ENCODE data around the gene GNPNAT1. TPM values are rescaled to one million over a fixed set of nuclear protein-coding genes. Genes with fewer than 3 reads are reported as not detected.

The GNPNAT1 gene
- total RNA-seq, 3 donors from 2014 or later, result 13.1 to 21.2 (median 18.7) TPM

GRCh38 chr14:52759145-52759544 lies 32.3 kb downstream of the GNPNAT1 start:
- intact Hi-C loops (cut with DNase I; ENCODE audit: low total_unique reads), result no loop called here
- Histone ChIP-seq H3K4me1 (no peaks in the 10 kb centered on the region), H3K4me3 (no peak overlapping the region), H3K27me3 (no peaks in the 10 kb centered on the region), H3K9me3 (no peaks in the 10 kb centered on the region), H3K27ac (no peak overlapping the region), H3K36me3 (no peaks in the 10 kb centered on the region)
- TF ChIP-seq POLR2AphosphoS5 (IDR thresholded peaks at IDR 0.05) (no peak), POLR2A (IDR thresholded peaks at IDR 0.05) (no peak)
- TF ChIP-seq, protein P1, sequence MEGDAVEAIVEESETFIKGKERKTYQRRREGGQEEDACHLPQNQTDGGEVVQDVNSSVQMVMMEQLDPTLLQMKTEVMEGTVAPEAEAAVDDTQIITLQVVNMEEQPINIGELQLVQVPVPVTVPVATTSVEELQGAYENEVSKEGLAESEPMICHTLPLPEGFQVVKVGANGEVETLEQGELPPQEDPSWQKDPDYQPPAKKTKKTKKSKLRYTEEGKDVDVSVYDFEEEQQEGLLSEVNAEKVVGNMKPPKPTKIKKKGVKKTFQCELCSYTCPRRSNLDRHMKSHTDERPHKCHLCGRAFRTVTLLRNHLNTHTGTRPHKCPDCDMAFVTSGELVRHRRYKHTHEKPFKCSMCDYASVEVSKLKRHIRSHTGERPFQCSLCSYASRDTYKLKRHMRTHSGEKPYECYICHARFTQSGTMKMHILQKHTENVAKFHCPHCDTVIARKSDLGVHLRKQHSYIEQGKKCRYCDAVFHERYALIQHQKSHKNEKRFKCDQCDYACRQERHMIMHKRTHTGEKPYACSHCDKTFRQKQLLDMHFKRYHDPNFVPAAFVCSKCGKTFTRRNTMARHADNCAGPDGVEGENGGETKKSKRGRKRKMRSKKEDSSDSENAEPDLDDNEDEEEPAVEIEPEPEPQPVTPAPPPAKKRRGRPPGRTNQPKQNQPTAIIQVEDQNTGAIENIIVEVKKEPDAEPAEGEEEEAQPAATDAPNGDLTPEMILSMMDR (IDR thresholded peaks at IDR 0.05), result no peak
- no peak for DNase-seq (ENCODE audit: low spot score in 2 of 2)

- no peaks in the 10 kb centered on the region for H3K9me3 ChIP-seq
- no peak overlapping the region for H3K4me3 ChIP-seq
- no peak overlapping the region for H3K27ac ChIP-seq
- no peaks in the 10 kb centered on the region for H3K27me3 ChIP-seq
- H3K36me3 ChIP-seq, result peaks cover 2% of the 10 kb centered on the region
- intact Hi-C loops (cut with DNase I; ENCODE audit: low total_unique reads), result no loop called here
- TF ChIP-seq POLR2A (IDR thresholded peaks at IDR 0.05) (no peak), POLR2AphosphoS5 (IDR thresholded peaks at IDR 0.05) (no peak)
- TF ChIP-seq, protein P1 (IDR thresholded peaks at IDR 0.05), result no peak
- H3K4me1 ChIP-seq, result no peaks in the 10 kb centered on the region
- no peak for DNase-seq (ENCODE audit: low spot score in 2 of 2)
These were observed 35.6 kb downstream of the GNPNAT1 start for GRCh38 chr14:52755607-52756316.

GRCh38 chr14:52748647-52749292 lies 42.6 kb downstream of the GNPNAT1 start:
- Histone ChIP-seq H3K36me3 (peaks cover 5% of the 10 kb centered on the region), H3K27ac (no peak overlapping the region), H3K27me3 (no peaks in the 10 kb centered on the region), H3K4me3 (no peak overlapping the region), H3K9me3 (no peaks in the 10 kb centered on the region), H3K4me1 (no peaks in the 10 kb centered on the region)
- TF ChIP-seq POLR2A (IDR thresholded peaks at IDR 0.05) (no peak), POLR2AphosphoS5 (IDR thresholded peaks at IDR 0.05) (no peak)
- TF ChIP-seq, protein P1 (IDR thresholded peaks at IDR 0.05), result no peak
- intact Hi-C loops (cut with DNase I; ENCODE audit: low total_unique reads), result no loop called here
- no peak for DNase-seq (ENCODE audit: low spot score in 2 of 2)

GRCh38 chr14:52741865-52742264 lies 49.5 kb downstream of the GNPNAT1 start:
- no peak for DNase-seq (ENCODE audit: low spot score in 2 of 2)
- Histone ChIP-seq H3K9me3 (no peaks in the 10 kb centered on the region), H3K36me3 (no peaks in the 10 kb centered on the region), H3K4me3 (no peak overlapping the region), H3K27me3 (no peaks in the 10 kb centered on the region), H3K4me1 (no peaks in the 10 kb centered on the region), H3K27ac (no peak overlapping the region)
- intact Hi-C loops (cut with DNase I; ENCODE audit: low total_unique reads), result no loop called here
- no peak for TF ChIP-seq POLR2A (IDR thresholded peaks at IDR 0.05)
- no peak for TF ChIP-seq POLR2AphosphoS5 (IDR thresholded peaks at IDR 0.05)
- TF ChIP-seq, protein P1 (IDR thresholded peaks at IDR 0.05), result no peak

DNA sequence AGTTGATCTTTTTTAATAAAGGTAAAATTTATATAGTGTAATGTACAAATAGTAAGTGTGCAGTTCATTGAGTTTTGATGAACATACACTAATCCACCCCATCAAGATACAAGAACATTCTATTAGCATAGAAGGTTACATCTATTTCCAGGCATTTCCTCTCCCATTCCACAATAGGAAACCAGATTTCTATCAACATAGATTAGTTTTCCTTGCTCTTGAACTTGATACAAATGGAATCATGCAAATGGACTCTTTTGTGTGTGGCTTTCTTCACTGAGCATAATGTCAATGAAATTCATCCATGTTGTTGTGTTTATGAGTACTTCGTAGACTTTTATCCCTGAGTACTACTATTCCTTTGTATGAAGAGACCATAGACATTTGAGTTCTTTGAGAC lies 50.7 kb downstream of the GNPNAT1 start:
- no peak overlapping the region for H3K4me3 ChIP-seq
- no peak for DNase-seq (ENCODE audit: low spot score in 2 of 2)
- intact Hi-C loops (cut with DNase I; ENCODE audit: low total_unique reads), result no loop called here
- H3K27ac ChIP-seq, result no peak overlapping the region
- peaks cover 0 to 5% of the 10 kb centered on the region in 2 donors for H3K4me1 ChIP-seq
- no peaks in the 10 kb centered on the region for H3K9me3 ChIP-seq
- no peaks in the 10 kb centered on the region for H3K27me3 ChIP-seq
- TF ChIP-seq, protein P1 (IDR thresholded peaks at IDR 0.05), result no peak
- no peak for TF ChIP-seq POLR2A (IDR thresholded peaks at IDR 0.05)
- TF ChIP-seq POLR2AphosphoS5 (IDR thresholded peaks at IDR 0.05), result no peak
- H3K36me3 ChIP-seq, result no peaks in the 10 kb centered on the region
